ENCODE results near the gene IGFBP3.

The IGFBP3 gene

GRCh38 chr7:45921699-45922519 is 837 bp upstream of the IGFBP3 start:
- Histone ChIP-seq H3K27me3 (replicated peaks) (no peaks in the 10 kb centered on the region), H3K27ac (peak overlapping the region; percentile 54), H3K4me3 (ENCODE audit: low read depth, low read length) (peak overlapping the region; percentile 56), H3K36me3 (replicated peaks) (peaks cover 3% of the 10 kb centered on the region)
- peak; percentile 99 for TF ChIP-seq CTCF (IDR thresholded peaks at IDR 0.05; ENCODE audit: low read depth, low read length, missing control alignments)
- peak; percentile 81 for DNase-seq
- in situ Hi-C loops (cut with HindIII; ENCODE audit: low pct_ligation_motif_present, low sequenced_read_pairs) = loop anchor here (25.0 kb wide), 1 partner anchor 440 kb away; no protein-coding TSS in a partner anchor

DNA sequence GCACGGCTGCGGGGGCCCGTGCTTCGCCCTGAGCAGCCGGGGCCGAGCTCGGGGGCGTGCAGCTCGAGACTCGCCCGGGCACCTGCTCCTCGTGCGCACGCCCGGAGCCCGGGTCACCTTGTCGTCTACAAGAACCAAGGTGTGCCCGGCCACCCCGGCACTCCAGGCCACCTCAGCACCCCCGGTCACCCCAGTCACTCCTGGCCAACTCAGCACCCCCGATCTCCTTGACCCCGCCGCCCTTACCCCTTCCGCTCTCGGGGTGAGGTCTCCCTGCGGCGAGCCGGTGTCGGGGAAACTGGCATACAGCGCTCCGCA is 268 bp upstream of the IGFBP3 start:
- no peak for TF ChIP-seq CTCF (IDR thresholded peaks at IDR 0.05; ENCODE audit: low read depth, low read length, missing control alignments)
- Histone ChIP-seq H3K27ac (peak overlapping the region; percentile 1), H3K36me3 (replicated peaks) (peaks cover 8% of the 10 kb centered on the region), H3K27me3 (replicated peaks) (no peaks in the 10 kb centered on the region), H3K4me3 (ENCODE audit: low read depth, low read length) (peak overlapping the region; percentile 56)
- no peak for DNase-seq
- in situ Hi-C loops (cut with HindIII; ENCODE audit: low pct_ligation_motif_present, low sequenced_read_pairs) = loop anchor here (25.0 kb wide), 1 partner anchor 441 kb away; no protein-coding TSS in a partner anchor

GRCh38 chr7:45919993-45920459 is 1.0 kb downstream of the IGFBP3 start:
- no peak for DNase-seq
- in situ Hi-C loops (cut with HindIII; ENCODE audit: low pct_ligation_motif_present, low sequenced_read_pairs) = loop anchor here (25.0 kb wide), 1 partner anchor 442 kb away; no protein-coding TSS in a partner anchor
- TF ChIP-seq CTCF (IDR thresholded peaks at IDR 0.05; ENCODE audit: low read depth, low read length, missing control alignments) = no peak
- peak overlapping the region; percentile 45 for H3K4me3 ChIP-seq (ENCODE audit: low read depth, low read length)
- H3K27ac ChIP-seq = peak overlapping the region; percentile 1
- no peaks in the 10 kb centered on the region for H3K27me3 ChIP-seq (replicated peaks)
- peaks cover 21% of the 10 kb centered on the region for H3K36me3 ChIP-seq (replicated peaks)

GRCh38 chr7:45919231-45919784 is 1.8 kb downstream of the IGFBP3 start:
- Histone ChIP-seq H3K36me3 (replicated peaks) (peaks cover 29% of the 10 kb centered on the region), H3K4me3 (ENCODE audit: low read depth, low read length) (no peak overlapping the region), H3K27ac (no peak overlapping the region), H3K27me3 (replicated peaks) (no peaks in the 10 kb centered on the region)
- no peak for TF ChIP-seq CTCF (IDR thresholded peaks at IDR 0.05; ENCODE audit: low read depth, low read length, missing control alignments)
- in situ Hi-C loops (cut with HindIII; ENCODE audit: low pct_ligation_motif_present, low sequenced_read_pairs) = loop anchor here (25.0 kb wide), 1 partner anchor 443 kb away; no protein-coding TSS in a partner anchor
- DNase-seq = no peak

GRCh38 chr7:45918556-45918955 is 2.5 kb downstream of the IGFBP3 start:
- H3K27me3 ChIP-seq (replicated peaks) = no peaks in the 10 kb centered on the region
- TF ChIP-seq CTCF (IDR thresholded peaks at IDR 0.05; ENCODE audit: low read depth, low read length, missing control alignments) = no peak
- H3K27ac ChIP-seq = no peak overlapping the region
- no peak for DNase-seq
- in situ Hi-C loops (cut with HindIII; ENCODE audit: low pct_ligation_motif_present, low sequenced_read_pairs) = loop anchor here (25.0 kb wide), 1 partner anchor 444 kb away; no protein-coding TSS in a partner anchor
- H3K36me3 ChIP-seq (replicated peaks) = peaks cover 29% of the 10 kb centered on the region
- no peak overlapping the region for H3K4me3 ChIP-seq (ENCODE audit: low read depth, low read length)
